PFSK-1 (cell line): ENCODE measurements around the gene TEX53.

Experiments used
- FOXP2 ChIP-seq: optimal IDR thresholded peaks from 2 replicates; pipeline ENCODE3; 2011; ENCODE audit warnings: borderline replicate concordance, control low read depth, inconsistent platforms; ENCODE audit not compliant: insufficient read depth; ENCODE audit errors: extremely low read length, extremely low read depth
- POLR2AphosphoS5 ChIP-seq: IDR thresholded peaks from 2 replicates; pipeline ENCODE4 v1.6.1; 2012; ENCODE audit warnings: low read depth, mild to moderate bottlenecking, control low read depth, low read length, moderate library complexity
- SIN3A ChIP-seq: IDR thresholded peaks from 2 replicates; pipeline ENCODE4 v1.6.1; 2012; ENCODE audit warnings: mild to moderate bottlenecking, low read length, moderate library complexity, borderline replicate concordance; ENCODE audit not compliant: insufficient read depth
- TAF1 ChIP-seq: IDR thresholded peaks from 2 replicates; pipeline ENCODE4 v1.6.1; 2012; ENCODE audit warnings: low read length, control low read depth, borderline replicate concordance; ENCODE audit not compliant: insufficient read depth
- TF ChIP-seq, protein P1 (sequence below), 2 experiments: IDR thresholded peaks; 2 replicates each; pipeline versions ENCODE4 v1.6.1 to v1.8.0; 2011 to 2012; ENCODE audit warnings: low read depth in 2 of 2, low read length in 2 of 2, control low read depth in 1 of 2, inconsistent platforms in 1 of 2, mild to moderate bottlenecking in 1 of 2, moderate library complexity in 1 of 2; ENCODE audit not compliant: insufficient read depth in 1 of 2

Gene TEX53

DNA sequence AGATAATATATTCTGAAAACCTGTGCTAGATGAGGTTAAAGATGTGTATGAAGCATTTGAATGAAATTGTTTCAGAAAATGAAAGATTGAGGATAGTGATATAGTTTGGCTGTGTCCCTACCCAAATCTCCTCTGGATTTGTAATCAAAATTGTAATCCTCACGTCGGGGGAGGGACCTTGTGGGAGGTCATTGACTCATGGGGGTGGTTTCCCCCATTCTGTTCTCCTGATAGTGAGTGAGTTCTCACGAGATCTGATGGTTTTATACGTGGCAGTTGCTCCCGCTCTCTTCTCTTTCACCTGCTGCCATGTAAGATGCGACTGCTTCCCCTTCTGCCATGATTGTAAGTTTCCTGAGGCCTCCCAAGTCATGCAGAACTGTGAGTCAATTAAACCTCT is 26.4 kb upstream of the TEX53 start:
- TF ChIP-seq SIN3A (no peak), TAF1 (no peak), FOXP2 (no peak), POLR2AphosphoS5 (no peak)
- TF ChIP-seq, protein P1, sequence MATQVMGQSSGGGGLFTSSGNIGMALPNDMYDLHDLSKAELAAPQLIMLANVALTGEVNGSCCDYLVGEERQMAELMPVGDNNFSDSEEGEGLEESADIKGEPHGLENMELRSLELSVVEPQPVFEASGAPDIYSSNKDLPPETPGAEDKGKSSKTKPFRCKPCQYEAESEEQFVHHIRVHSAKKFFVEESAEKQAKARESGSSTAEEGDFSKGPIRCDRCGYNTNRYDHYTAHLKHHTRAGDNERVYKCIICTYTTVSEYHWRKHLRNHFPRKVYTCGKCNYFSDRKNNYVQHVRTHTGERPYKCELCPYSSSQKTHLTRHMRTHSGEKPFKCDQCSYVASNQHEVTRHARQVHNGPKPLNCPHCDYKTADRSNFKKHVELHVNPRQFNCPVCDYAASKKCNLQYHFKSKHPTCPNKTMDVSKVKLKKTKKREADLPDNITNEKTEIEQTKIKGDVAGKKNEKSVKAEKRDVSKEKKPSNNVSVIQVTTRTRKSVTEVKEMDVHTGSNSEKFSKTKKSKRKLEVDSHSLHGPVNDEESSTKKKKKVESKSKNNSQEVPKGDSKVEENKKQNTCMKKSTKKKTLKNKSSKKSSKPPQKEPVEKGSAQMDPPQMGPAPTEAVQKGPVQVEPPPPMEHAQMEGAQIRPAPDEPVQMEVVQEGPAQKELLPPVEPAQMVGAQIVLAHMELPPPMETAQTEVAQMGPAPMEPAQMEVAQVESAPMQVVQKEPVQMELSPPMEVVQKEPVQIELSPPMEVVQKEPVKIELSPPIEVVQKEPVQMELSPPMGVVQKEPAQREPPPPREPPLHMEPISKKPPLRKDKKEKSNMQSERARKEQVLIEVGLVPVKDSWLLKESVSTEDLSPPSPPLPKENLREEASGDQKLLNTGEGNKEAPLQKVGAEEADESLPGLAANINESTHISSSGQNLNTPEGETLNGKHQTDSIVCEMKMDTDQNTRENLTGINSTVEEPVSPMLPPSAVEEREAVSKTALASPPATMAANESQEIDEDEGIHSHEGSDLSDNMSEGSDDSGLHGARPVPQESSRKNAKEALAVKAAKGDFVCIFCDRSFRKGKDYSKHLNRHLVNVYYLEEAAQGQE (IDR thresholded peaks at IDR 0.05; ENCODE audit: insufficient read depth in 1 of 2, low read depth in 2 of 2, low read length in 2 of 2), result no peak

DNA sequence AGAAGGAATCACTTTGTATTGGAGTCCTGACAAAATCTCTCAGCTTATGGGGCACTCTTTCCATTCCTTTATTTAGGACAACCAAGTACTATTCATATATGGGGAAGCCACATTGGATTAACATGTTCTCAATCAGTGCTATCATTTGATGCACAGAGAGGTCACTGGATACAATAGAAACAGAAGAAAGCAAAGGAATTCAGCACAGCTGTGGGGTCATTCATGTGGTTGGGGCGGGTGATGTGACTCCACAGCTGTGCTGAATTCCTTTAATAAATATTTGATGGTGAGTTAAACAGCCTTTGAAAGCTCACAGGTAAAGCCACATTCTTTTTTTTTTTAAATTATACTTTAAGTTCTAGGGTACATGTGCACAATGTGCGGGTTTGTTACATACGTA is 25.2 kb upstream of the TEX53 start:
- TF ChIP-seq POLR2AphosphoS5 (no peak), TAF1 (no peak), SIN3A (no peak), FOXP2 (no peak)
- TF ChIP-seq, protein P1 (IDR thresholded peaks at IDR 0.05; ENCODE audit: insufficient read depth in 1 of 2, low read depth in 2 of 2, low read length in 2 of 2), result no peak

DNA sequence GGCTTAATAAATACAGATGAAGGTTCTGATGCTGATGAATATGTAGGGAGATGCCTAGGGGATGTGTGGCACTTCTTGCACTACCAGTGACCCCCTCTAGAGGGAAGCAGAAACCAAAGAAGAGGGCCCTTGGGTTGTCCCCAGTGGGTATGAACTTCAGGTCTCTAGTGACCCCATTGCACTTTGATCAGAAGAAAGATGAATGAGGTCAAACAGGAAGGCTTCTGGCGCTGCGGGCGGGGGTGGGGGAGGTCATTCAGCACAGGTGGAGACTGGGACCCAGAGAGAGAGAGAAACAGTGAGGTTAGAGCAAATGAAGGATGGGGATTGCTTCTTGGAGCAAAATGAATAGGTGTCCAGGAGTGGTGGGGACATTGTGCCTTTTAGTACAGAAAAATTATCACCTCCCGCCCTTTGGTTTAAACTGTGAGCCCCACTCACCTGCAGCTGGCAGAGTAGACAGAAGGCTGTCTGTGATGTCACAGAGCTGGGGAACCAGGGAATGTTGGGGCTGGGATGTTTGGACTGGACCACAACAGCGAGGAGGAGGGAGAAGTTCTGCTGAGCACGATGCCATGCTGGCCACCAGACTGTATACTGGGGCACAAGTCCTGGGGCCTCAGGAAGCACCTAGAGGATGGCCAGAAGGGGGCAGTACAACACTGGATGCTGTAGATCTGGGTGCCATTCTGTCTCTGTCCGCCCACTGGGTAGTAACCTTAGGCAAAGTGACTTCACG is 24.2 kb upstream of the TEX53 start, which contains the start of gene TEX48:
Gene TEX48, minus strand, starts transcription at position 599 of the 739 bp plus-strand sequence. CDS start 10,469 bp downstream, outside the sequence.
- TF ChIP-seq SIN3A, result no peak
- TF ChIP-seq, protein P1 (IDR thresholded peaks at IDR 0.05; ENCODE audit: insufficient read depth in 1 of 2, low read depth in 2 of 2, low read length in 2 of 2), result peak in 1 of 2 experiments; percentile 73; a peak in 2 of 4 replicates

DNA sequence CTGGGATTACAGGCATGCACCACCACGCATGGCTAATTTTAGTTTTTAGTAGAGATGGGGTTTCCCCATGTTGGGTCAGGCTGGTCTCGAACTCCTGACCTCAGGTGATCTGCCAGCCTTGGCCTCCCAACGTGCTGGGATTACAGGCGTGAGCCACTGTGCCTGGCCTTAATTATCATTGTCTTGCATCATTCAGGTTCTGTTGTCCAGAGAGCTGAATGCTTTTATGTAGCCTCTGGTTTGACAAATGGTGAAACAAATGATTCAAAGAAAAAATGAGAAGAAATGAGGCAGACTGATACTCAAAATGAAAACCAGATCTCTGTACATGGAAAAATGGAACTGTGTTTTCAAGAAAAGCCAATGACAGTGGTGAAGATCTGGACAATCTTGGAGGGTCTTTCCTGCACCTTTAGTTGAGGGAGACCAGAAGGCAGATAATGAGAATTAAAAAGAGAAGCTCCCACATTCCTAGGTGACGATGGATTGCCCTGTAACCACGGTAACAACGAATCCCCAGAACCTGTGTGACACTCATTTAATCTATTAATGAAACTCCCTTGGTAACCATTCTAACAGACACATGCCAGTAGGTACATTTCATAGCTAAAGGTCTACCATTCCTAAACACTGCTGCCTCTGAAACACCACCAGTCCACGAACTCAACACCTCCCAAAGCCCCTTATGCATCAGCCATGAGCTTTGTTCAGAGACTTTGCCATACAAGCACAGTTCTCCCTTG is 22.8 kb upstream of the TEX53 start:
- TF ChIP-seq POLR2AphosphoS5, result no peak
- no peak for TF ChIP-seq SIN3A
- no peak for TF ChIP-seq TAF1
- no peak for TF ChIP-seq FOXP2
- TF ChIP-seq, protein P1 (IDR thresholded peaks at IDR 0.05; ENCODE audit: insufficient read depth in 1 of 2, low read depth in 2 of 2, low read length in 2 of 2), result no peak

DNA sequence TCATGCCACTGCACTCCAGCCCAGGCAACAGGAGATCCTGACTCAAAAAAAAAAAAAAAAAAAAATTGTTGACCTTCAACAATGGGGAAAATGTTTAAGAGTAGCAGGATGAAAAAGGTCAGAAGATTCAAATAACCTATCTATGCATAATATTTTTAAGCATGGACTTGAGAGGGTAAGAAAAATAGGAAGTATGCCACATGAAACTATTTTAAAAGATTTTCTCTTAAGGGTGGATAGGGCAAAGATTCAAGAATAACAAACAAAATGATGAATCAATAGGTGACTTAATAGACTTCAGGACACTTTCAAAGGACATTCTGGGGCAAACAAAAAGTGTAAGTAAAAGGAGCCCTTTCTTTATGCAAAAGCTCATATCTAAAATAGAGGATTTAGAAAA is 21.2 kb upstream of the TEX53 start:
- no peak for TF ChIP-seq SIN3A
- TF ChIP-seq, protein P1 (IDR thresholded peaks at IDR 0.05; ENCODE audit: insufficient read depth in 1 of 2, low read depth in 2 of 2, low read length in 2 of 2), result no peak
- no peak for TF ChIP-seq TAF1
- TF ChIP-seq POLR2AphosphoS5, result no peak
- TF ChIP-seq FOXP2, result no peak
